ENCODE measurements around the gene TMEM33.

DNA sequence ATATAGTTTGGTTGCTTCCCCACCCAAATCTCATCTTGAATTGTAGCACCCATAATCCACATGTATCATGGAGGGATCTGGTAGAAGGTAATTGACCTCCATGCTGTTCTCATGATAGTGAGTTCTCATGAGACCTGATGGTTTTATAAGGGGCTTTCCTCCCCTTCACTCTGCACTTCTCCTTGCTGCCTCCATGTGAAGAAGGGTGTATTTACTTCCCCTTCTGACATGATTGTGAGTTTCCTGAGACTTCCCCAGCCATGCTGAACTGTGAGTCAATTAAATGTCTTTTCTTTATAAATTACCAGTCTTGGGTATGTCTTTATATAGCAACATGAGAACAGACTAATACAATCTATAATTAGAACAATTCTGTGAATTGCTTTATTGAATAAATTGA, 34.4 kb downstream of the TMEM33 start:
- TF ChIP-seq, protein P1, sequence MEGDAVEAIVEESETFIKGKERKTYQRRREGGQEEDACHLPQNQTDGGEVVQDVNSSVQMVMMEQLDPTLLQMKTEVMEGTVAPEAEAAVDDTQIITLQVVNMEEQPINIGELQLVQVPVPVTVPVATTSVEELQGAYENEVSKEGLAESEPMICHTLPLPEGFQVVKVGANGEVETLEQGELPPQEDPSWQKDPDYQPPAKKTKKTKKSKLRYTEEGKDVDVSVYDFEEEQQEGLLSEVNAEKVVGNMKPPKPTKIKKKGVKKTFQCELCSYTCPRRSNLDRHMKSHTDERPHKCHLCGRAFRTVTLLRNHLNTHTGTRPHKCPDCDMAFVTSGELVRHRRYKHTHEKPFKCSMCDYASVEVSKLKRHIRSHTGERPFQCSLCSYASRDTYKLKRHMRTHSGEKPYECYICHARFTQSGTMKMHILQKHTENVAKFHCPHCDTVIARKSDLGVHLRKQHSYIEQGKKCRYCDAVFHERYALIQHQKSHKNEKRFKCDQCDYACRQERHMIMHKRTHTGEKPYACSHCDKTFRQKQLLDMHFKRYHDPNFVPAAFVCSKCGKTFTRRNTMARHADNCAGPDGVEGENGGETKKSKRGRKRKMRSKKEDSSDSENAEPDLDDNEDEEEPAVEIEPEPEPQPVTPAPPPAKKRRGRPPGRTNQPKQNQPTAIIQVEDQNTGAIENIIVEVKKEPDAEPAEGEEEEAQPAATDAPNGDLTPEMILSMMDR (IDR thresholded peaks at IDR 0.05; ENCODE audit: low read depth, low read length): no peak
- no peak for TF ChIP-seq EZH2phosphoT487 (IDR thresholded peaks at IDR 0.05; ENCODE audit: low read depth)

Data from OCI-LY3 (cell line).